Measurements from ENCODE around the gene CATSPERE. TPM values are rescaled to one million over a fixed set of nuclear protein-coding genes. Genes with fewer than 3 reads are reported as not detected.

Gene CATSPERE
- total RNA-seq, 1 donor from 2014 or later = 0.25 TPM

- peak overlapping the region; percentile 93 for H3K27ac Mint-ChIP-seq
- H3K4me1 Mint-ChIP-seq (ENCODE audit: low read depth) = peaks cover 31% of the 10 kb centered on the region
- no peak for DNase-seq (ENCODE audit: low spot score)
- no peaks in the 10 kb centered on the region for H3K27me3 Mint-ChIP-seq (ENCODE audit: low read depth)
- H3K4me3 Mint-ChIP-seq (ENCODE audit: low read depth) = no peak overlapping the region
- no peaks in the 10 kb centered on the region for H3K9me3 Mint-ChIP-seq
- intact Hi-C loops (cut with micrococcal nuclease) = loop anchor here (1.0 kb wide), 1 partner anchor 14 kb away; no protein-coding TSS in a partner anchor
- peaks cover 49% of the 10 kb centered on the region for H3K36me3 Mint-ChIP-seq (ENCODE audit: low read depth)
Observed at GRCh38 chr1:244436336-244437085, 24.6 kb upstream of the CATSPERE start.

GRCh38 chr1:244437086-244437468 lies 24.0 kb upstream of the CATSPERE start:
- Mint-ChIP-seq H3K27me3 (ENCODE audit: low read depth) (no peaks in the 10 kb centered on the region), H3K4me1 (ENCODE audit: low read depth) (peaks cover 31% of the 10 kb centered on the region), H3K27ac (no peak overlapping the region), H3K36me3 (ENCODE audit: low read depth) (peaks cover 45% of the 10 kb centered on the region), H3K4me3 (ENCODE audit: low read depth) (no peak overlapping the region), H3K9me3 (no peaks in the 10 kb centered on the region)
- intact Hi-C loops (cut with micrococcal nuclease) = no loop called here
- no peak for DNase-seq (ENCODE audit: low spot score)

GRCh38 chr1:244439391-244440032 lies 21.6 kb upstream of the CATSPERE start:
- Mint-ChIP-seq H3K27ac (peak overlapping the region; percentile 5), H3K4me1 (ENCODE audit: low read depth) (peaks cover 36% of the 10 kb centered on the region), H3K27me3 (ENCODE audit: low read depth) (no peaks in the 10 kb centered on the region), H3K9me3 (no peaks in the 10 kb centered on the region), H3K4me3 (ENCODE audit: low read depth) (no peak overlapping the region), H3K36me3 (ENCODE audit: low read depth) (peaks cover 53% of the 10 kb centered on the region)
- no peak for DNase-seq (ENCODE audit: low spot score)
- intact Hi-C loops (cut with micrococcal nuclease) = no loop called here

GRCh38 chr1:244442850-244443249 lies 18.2 kb upstream of the CATSPERE start:
- Mint-ChIP-seq H3K27ac (no peak overlapping the region), H3K4me3 (ENCODE audit: low read depth) (no peak overlapping the region), H3K4me1 (ENCODE audit: low read depth) (peaks cover 42% of the 10 kb centered on the region), H3K36me3 (ENCODE audit: low read depth) (peaks cover 50% of the 10 kb centered on the region), H3K9me3 (no peaks in the 10 kb centered on the region), H3K27me3 (ENCODE audit: low read depth) (no peaks in the 10 kb centered on the region)
- DNase-seq (ENCODE audit: low spot score) = no peak
- intact Hi-C loops (cut with micrococcal nuclease) = no loop called here

DNA sequence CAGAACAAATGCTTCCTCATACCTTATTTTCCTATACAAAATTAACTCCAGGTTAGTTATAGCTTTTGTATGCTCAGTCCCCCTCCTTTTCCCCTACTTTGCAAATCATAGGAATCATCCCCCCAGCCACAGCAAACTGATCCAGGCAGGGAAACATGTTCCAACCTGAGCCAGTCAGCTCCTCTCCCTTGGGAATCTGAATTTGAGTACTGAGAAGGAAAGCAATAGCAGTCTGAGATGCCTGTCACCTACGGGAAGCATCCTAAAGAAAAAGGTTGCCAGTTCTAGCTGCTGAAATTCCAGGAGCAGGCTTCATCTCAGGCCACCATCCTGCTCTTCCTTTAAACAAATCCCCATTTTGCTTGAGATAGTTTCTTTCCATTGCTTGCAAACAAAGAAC lies 16.2 kb upstream of the CATSPERE start:
- no peaks in the 10 kb centered on the region for H3K27me3 Mint-ChIP-seq (ENCODE audit: low read depth)
- H3K9me3 Mint-ChIP-seq = no peaks in the 10 kb centered on the region
- no peak for DNase-seq (ENCODE audit: low spot score)
- no peak overlapping the region for H3K4me3 Mint-ChIP-seq (ENCODE audit: low read depth)
- H3K27ac Mint-ChIP-seq = no peak overlapping the region
- intact Hi-C loops (cut with micrococcal nuclease) = no loop called here
- H3K4me1 Mint-ChIP-seq (ENCODE audit: low read depth) = peaks cover 48% of the 10 kb centered on the region
- peaks cover 57% of the 10 kb centered on the region for H3K36me3 Mint-ChIP-seq (ENCODE audit: low read depth)

- Mint-ChIP-seq H3K4me1 (ENCODE audit: low read depth) (peaks cover 52% of the 10 kb centered on the region), H3K4me3 (ENCODE audit: low read depth) (no peak overlapping the region), H3K36me3 (ENCODE audit: low read depth) (peaks cover 61% of the 10 kb centered on the region), H3K9me3 (no peaks in the 10 kb centered on the region), H3K27ac (peak overlapping the region; percentile 17), H3K27me3 (ENCODE audit: low read depth) (no peaks in the 10 kb centered on the region)
- intact Hi-C loops (cut with micrococcal nuclease) = no loop called here
- no peak for DNase-seq (ENCODE audit: low spot score)
Observed at GRCh38 chr1:244445320-244446181, 15.5 kb upstream of the CATSPERE start.

GRCh38 chr1:244447024-244447423 lies 14.0 kb upstream of the CATSPERE start:
- H3K4me3 Mint-ChIP-seq (ENCODE audit: low read depth) = no peak overlapping the region
- no peak for DNase-seq (ENCODE audit: low spot score)
- H3K27me3 Mint-ChIP-seq (ENCODE audit: low read depth) = no peaks in the 10 kb centered on the region
- peaks cover under 1% of the 10 kb centered on the region for H3K9me3 Mint-ChIP-seq
- H3K27ac Mint-ChIP-seq = no peak overlapping the region
- peaks cover 54% of the 10 kb centered on the region for H3K4me1 Mint-ChIP-seq (ENCODE audit: low read depth)
- intact Hi-C loops (cut with micrococcal nuclease) = no loop called here
- peaks cover 64% of the 10 kb centered on the region for H3K36me3 Mint-ChIP-seq (ENCODE audit: low read depth)

DNA sequence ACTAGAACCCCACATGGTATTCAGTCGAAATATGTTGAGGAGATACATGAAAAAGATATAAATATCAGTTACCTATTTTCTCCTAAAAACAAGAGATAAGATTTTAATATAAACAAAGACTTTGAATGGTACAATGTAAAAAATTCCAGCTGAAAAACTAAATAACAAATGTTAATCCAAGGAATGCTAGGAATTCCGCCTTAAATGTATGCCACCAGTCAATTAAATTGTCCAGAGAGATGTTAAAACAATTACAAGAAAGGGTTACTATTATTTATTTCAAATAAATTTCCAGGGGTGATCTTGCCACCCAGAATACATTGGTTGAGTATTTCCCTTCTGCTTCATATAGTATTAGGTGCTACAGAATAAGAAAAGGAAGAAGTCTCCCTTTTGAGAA lies 13.5 kb upstream of the CATSPERE start:
- no peak overlapping the region for H3K27ac Mint-ChIP-seq
- H3K36me3 Mint-ChIP-seq (ENCODE audit: low read depth) = peaks cover 59% of the 10 kb centered on the region
- H3K4me1 Mint-ChIP-seq (ENCODE audit: low read depth) = peaks cover 57% of the 10 kb centered on the region
- no peak for DNase-seq (ENCODE audit: low spot score)
- H3K27me3 Mint-ChIP-seq (ENCODE audit: low read depth) = no peaks in the 10 kb centered on the region
- peaks cover 4% of the 10 kb centered on the region for H3K9me3 Mint-ChIP-seq
- intact Hi-C loops (cut with micrococcal nuclease) = no loop called here
- no peak overlapping the region for H3K4me3 Mint-ChIP-seq (ENCODE audit: low read depth)

GRCh38 chr1:244448279-244449036 lies 12.6 kb upstream of the CATSPERE start:
- Mint-ChIP-seq H3K27me3 (ENCODE audit: low read depth) (no peaks in the 10 kb centered on the region), H3K4me1 (ENCODE audit: low read depth) (peaks cover 52% of the 10 kb centered on the region), H3K36me3 (ENCODE audit: low read depth) (peaks cover 53% of the 10 kb centered on the region), H3K27ac (no peak overlapping the region), H3K9me3 (peaks cover 4% of the 10 kb centered on the region), H3K4me3 (ENCODE audit: low read depth) (peak overlapping the region; percentile 43)
- DNase-seq (ENCODE audit: low spot score) = no peak
- intact Hi-C loops (cut with micrococcal nuclease) = no loop called here

DNA sequence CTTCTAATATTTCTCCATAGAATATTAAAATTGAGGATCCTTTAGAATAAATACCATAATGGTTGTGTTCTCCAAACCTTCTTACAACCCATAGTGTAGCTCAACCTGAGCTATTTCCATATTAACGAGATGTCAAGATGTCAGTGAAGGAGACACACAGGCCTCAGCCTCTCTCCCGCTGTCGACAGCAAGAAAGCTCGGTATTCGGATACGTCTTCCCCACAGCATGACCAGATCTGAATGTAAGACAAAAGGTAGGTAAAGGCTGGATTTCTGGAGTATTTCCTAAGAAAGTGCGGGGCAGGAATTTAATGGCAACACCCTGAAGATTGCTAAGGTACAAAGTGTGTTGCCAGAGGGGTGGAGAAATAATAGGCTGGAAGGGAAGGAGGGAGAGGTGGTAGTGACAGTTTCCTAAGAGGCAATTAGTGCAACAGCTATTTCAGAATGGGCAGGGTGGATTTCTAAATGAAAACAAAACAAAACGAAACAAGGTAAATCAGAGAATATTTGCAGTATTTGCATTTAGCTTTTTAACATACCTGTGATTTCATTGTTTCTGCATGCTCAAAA lies 11.1 kb upstream of the CATSPERE start:
- Mint-ChIP-seq H3K27ac (peak overlapping the region; percentile 96), H3K4me1 (ENCODE audit: low read depth) (peaks cover 49% of the 10 kb centered on the region), H3K27me3 (ENCODE audit: low read depth) (no peaks in the 10 kb centered on the region), H3K9me3 (peaks cover 4% of the 10 kb centered on the region), H3K4me3 (ENCODE audit: low read depth) (peak overlapping the region; percentile 95), H3K36me3 (ENCODE audit: low read depth) (peaks cover 45% of the 10 kb centered on the region)
- DNase-seq (ENCODE audit: low spot score) = no peak
- intact Hi-C loops (cut with micrococcal nuclease) = loop anchor here (1.0 to 5.0 kb wide), 4 partner anchors 14 to 415 kb away; partner anchors contain the start of genes COX20 and HNRNPU

DNA sequence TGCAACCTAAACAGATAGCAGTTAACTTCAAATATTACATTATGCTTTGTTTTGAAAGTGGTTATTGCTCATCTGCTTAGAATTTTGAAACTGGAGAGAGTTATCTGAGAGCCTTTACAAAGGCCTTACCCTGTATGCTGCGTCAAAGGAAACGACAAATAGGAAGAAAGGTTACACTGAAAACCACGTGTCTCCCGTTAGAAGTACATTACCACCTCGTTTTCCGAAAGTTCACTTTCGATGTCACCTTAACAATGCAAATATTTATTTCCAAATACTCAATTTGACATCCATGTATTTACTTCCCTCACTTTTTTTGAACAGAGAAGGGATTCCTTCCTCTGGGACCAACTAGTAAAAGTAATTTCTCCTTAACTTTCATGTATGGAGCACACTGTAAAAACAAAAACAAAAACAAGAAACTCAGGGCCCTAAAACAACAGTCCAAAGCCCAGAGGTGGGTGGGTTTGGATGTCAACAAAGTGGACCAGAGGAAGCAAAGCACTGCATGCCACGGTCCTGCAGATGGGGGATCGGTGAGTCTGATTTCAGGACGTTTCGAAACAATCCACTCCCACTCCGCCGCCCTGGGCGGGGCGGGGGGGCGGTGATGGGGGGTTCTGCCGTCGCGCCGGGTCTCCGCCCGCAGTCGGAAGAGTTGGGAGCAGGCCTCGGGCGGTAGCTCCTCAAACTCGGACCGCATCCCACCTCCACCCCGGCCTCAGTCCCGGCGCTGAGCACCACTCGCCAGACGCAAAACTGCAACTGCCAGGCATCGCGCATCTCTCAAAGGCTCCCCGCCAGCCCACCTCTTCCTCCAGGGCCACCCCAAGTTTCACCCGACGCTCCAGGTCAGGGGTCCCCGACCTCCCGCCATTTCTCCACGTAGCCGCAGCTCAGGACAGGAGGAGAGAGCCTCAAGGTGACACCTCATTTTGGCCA lies 10.2 kb upstream of the CATSPERE start:
- H3K4me3 Mint-ChIP-seq (ENCODE audit: low read depth) = peak overlapping the region; percentile 95
- peaks cover 40% of the 10 kb centered on the region for H3K36me3 Mint-ChIP-seq (ENCODE audit: low read depth)
- H3K27me3 Mint-ChIP-seq (ENCODE audit: low read depth) = no peaks in the 10 kb centered on the region
- H3K9me3 Mint-ChIP-seq = peaks cover 4% of the 10 kb centered on the region
- peak; percentile 53 for DNase-seq (ENCODE audit: low spot score)
- peaks cover 41% of the 10 kb centered on the region for H3K4me1 Mint-ChIP-seq (ENCODE audit: low read depth)
- intact Hi-C loops (cut with micrococcal nuclease) = loop anchor here (1.0 to 5.0 kb wide), 4 partner anchors 15 to 414 kb away; partner anchors contain the start of genes COX20 and HNRNPU
- H3K27ac Mint-ChIP-seq = peak overlapping the region; percentile 96
